Heart left ventricle (tissue), 16 donors: ENCODE results near the gene NFE2L3. TPM values are rescaled to one million over a fixed set of nuclear protein-coding genes. Genes with fewer than 3 reads are reported as not detected.

ENCODE experiments used
- ATAC-seq, 4 donors: fragments of 200-7000 bp; cut with Tn5 transposase; one replicate each; pipeline ENCODE4 v1.9.1; 2020 to 2022; ENCODE audit warnings: moderate library complexity in 4 of 4, mild to moderate bottlenecking in 3 of 4, moderate number of reproducible peaks in 1 of 4
- DNase-seq, 5 donors: peaks; one replicate each; pipeline ENCODE4 v3.0.0-alpha.2; 2020
- H3K27ac ChIP-seq, 12 donors: fragments of 200-600 bp; sonication (generic) in 4 of 12; one replicate each; pipeline versions ENCODE4 v1.5.0 to v1.8.0; 2016 to 2022; ENCODE audit warnings: mild to moderate bottlenecking in 2 of 12
- H3K27me3 ChIP-seq, 9 donors: fragments of 200-600 bp; sonication (generic) in 2 of 9; one replicate each; pipeline versions ENCODE4 v1.5.1 to v1.8.0; 2016 to 2022; ENCODE audit warnings: mild to moderate bottlenecking in 3 of 9
- H3K36me3 ChIP-seq, 9 donors: fragments of 200-600 bp; sonication (generic) in 2 of 9; one replicate each; pipeline versions ENCODE4 v1.5.0 to v1.8.0; 2018 to 2022; ENCODE audit warnings: mild to moderate bottlenecking in 2 of 9
- H3K4me1 ChIP-seq, 12 donors: fragments of 200-600 bp; sonication (generic) in 4 of 12; one replicate each; pipeline versions ENCODE4 v1.5.0 to v1.8.0; 2016 to 2022; ENCODE audit warnings: mild to moderate bottlenecking in 3 of 12
- H3K4me3 ChIP-seq, 12 donors: fragments of 200-600 bp; sonication (generic) in 4 of 12; one replicate each; pipeline versions ENCODE4 v1.5.0 to v1.8.0; 2017 to 2022; ENCODE audit warnings: mild to moderate bottlenecking in 9 of 12, moderate library complexity in 4 of 12
- H3K9me3 ChIP-seq, 12 donors: fragments of 200-600 bp; sonication (generic) in 4 of 12; one replicate each; pipeline versions ENCODE4 v1.5.0 to v1.8.0; 2016 to 2022; ENCODE audit warnings: mild to moderate bottlenecking in 1 of 12
- CTCF ChIP-seq, 12 donors: fragments of 200-600 bp; sonication (generic) in 4 of 12; IDR thresholded peaks; one replicate each; pipeline versions ENCODE4 v1.5.0 to v1.8.0; 2018 to 2022; ENCODE audit warnings: antibody characterized with exemption in 12 of 12, mild to moderate bottlenecking in 5 of 12
- POLR2A ChIP-seq, 2 donors: fragments of 450-650 bp; IDR thresholded peaks; one replicate each; pipeline ENCODE4 v1.6.1; 2017; ENCODE audit warnings: antibody characterized with exemption in 2 of 2, mild to moderate bottlenecking in 2 of 2, moderate library complexity in 2 of 2
- WGBS, 4 donors: extraction: QIAGEN DNeasy Blood & Tissue Kit in 2 of 4; methylation state at CpG; one replicate each; pipeline versions ENCODE4 v1.1.5 to v1.1.7; 2013 to 2018; 5-methylcytosine and 5-hydroxymethylcytosine counted together
- intact Hi-C, 10 donors: fragments of 100-400 bp; cut with DNase I; formaldehyde crosslinking; loops; one replicate each; pipeline versions ENCODE4 v1.11.1 to v1.14.2; 2022
- polyA plus RNA-seq, 2 donors: library from polyadenylated mRNA; stranded (reverse); fragments of 200-250 nt; gene quantifications; one replicate each; pipeline ENCODE4 v1.2.3, GENCODE V29; 2013
- total RNA-seq, 9 donors: library from RNA; depleted of rRNA in 2 of 9; stranded (reverse); fragments of >200 nt in 2 of 9; fragmentation: NEBNext Ultra II Directional in 3 of 9; extraction: Animal tissue kit (Norgen Biotek cat#: 25700) in 3 of 9; gene quantifications; one replicate each; pipeline versions ENCODE4 v1.1.0 to v1.2.4, GENCODE V29; 2016 to 2023
- donor health status: ischemic (EF 13 %, LVEDD 7.1; RV severe dilation, severe dysfunction).
- donor health status: healthy with polysubstance abuse.
- donor health status: DM: no; HTN: yes; CAD: no.
- donor health status: DM: no; HTN: no; CAD: no.
- donor health status: ischemic (EF 25% LVEDD 6.9; RV normal size, moderate dysfunction).
- donor health status: ischemic (EF 25% LVEDD 5.7; RV mildly dilated, moderate dysfunction).
- donor health status: healthy.
- donor health status: DM: yes; HTN: yes; CAD: no.
- donor health status: ischemic (EF 35%, LVEDD 5.7; RV mildly dilated, moderate dysfunction).
- donor health status: nonischemic (EF 11% LVEDD 7.7; RV severe dilation, severe dysfunction).
- donor health status: DM: yes; HTN: yes; CAD: no.
- donor health status: PGD.
- donor health status: ischemic (EF 29% LVEDD 5.4; RV normal size, mild dysfunction).
- donor health status: nonischemic (EF 23%, LVEDD 6.1; RV moderate dilation, normal function).

Gene NFE2L3
- total and polyA plus RNA-seq, 11 donors, result 0.75 to 5.6 (median 1.8) TPM

GRCh38 chr7:26197153-26198115 is 45.4 kb downstream of the NFE2L3 start:
- TF ChIP-seq POLR2A (IDR thresholded peaks at IDR 0.05) (no peak), CTCF (IDR thresholded peaks at IDR 0.05) (no peak)
- 14 to 18% (median 16%) methylated on average over 5 of the region's 5 CpGs for WGBS, 4 donors
- Histone ChIP-seq H3K4me3 (peak overlapping the region; percentile 75 to 97 (median 88)), H3K27me3 (no peaks in the 10 kb centered on the region), H3K36me3 (peaks cover 0 to 66% (median 53%) of the 10 kb centered on the region in 9 donors), H3K4me1 (peaks cover 18 to 55% (median 54%) of the 10 kb centered on the region in 12 donors), H3K27ac (peak overlapping the region in 5 of 12 donors; percentile 97 to 100 (median 99)), H3K9me3 (no peaks in the 10 kb centered on the region)
- ATAC-seq (no peak), DNase-seq (no peak)
- intact Hi-C loops, result loop anchor here in 4 of 10 donors (2.0 to 5.0 kb wide), 4 partner anchors 40 to 305 kb away; partner anchors contain the start of gene NFE2L3 (in 1 of the 4)

GRCh38 chr7:26198133-26198780 is 46.3 kb downstream of the NFE2L3 start:
- H3K4me3 ChIP-seq, result peak overlapping the region; percentile 75 to 97 (median 88)
- intact Hi-C loops, result loop anchor here in 4 of 10 donors (2.0 to 5.0 kb wide), 4 partner anchors 41 to 306 kb away; partner anchors contain the start of gene NFE2L3 (in 1 of the 4)
- H3K4me1 ChIP-seq, result peaks cover 15 to 55% (median 52%) of the 10 kb centered on the region in 12 donors
- H3K9me3 ChIP-seq, result no peaks in the 10 kb centered on the region
- H3K27ac ChIP-seq, result peak overlapping the region in 8 of 12 donors; percentile 97 to 100 (median 100)
- no peak for ATAC-seq
- TF ChIP-seq CTCF (IDR thresholded peaks at IDR 0.05) (peak; percentile 69 to 87 (median 78)), POLR2A (IDR thresholded peaks at IDR 0.05) (no peak)
- DNase-seq, result no peak
- WGBS, 4 donors, result 0 to 1% (median 0%) methylated on average over 6 of the region's 6 CpGs
- no peaks in the 10 kb centered on the region for H3K27me3 ChIP-seq
- H3K36me3 ChIP-seq, result peaks cover 0 to 58% (median 44%) of the 10 kb centered on the region in 9 donors

GRCh38 chr7:26198781-26199169 is 46.8 kb downstream of the NFE2L3 start:
- DNase-seq (no peak), ATAC-seq (no peak)
- Histone ChIP-seq H3K4me1 (peaks cover 15 to 55% (median 52%) of the 10 kb centered on the region in 12 donors), H3K4me3 (peak overlapping the region; percentile 75 to 97 (median 88)), H3K36me3 (peaks cover 0 to 53% (median 39%) of the 10 kb centered on the region in 9 donors), H3K9me3 (no peaks in the 10 kb centered on the region), H3K27me3 (no peaks in the 10 kb centered on the region), H3K27ac (peak overlapping the region in 8 of 12 donors; percentile 97 to 100 (median 100))
- WGBS, 4 donors, result 0% methylated on average over 7 of the region's 7 CpGs
- TF ChIP-seq POLR2A (IDR thresholded peaks at IDR 0.05) (no peak), CTCF (IDR thresholded peaks at IDR 0.05) (no peak)
- intact Hi-C loops, result loop anchor here in 4 of 10 donors (2.0 to 5.0 kb wide), 4 partner anchors 41 to 306 kb away; partner anchors contain the start of gene NFE2L3 (in 1 of the 4)
